Subcutaneous abdominal adipose tissue (tissue), 5 donors: ENCODE measurements around the gene ATP2C1.

Experiments
- H3K27ac ChIP-seq: one replicate; pipeline ENCODE4 v1.7.0; 2013; ENCODE audit warnings: low read depth, mild to moderate bottlenecking, inconsistent platforms, low read length, moderate library complexity
- H3K27me3 ChIP-seq, 5 donors: one replicate each; pipeline ENCODE4 v1.7.0; 2013; ENCODE audit warnings: low read length in 5 of 5, inconsistent platforms in 1 of 5; ENCODE audit not compliant: control insufficient read depth in 5 of 5, insufficient read depth in 4 of 5
- H3K36me3 ChIP-seq, 5 donors: one replicate each; pipeline ENCODE4 v1.7.0; 2013; ENCODE audit warnings: low read length in 5 of 5; ENCODE audit not compliant: control insufficient read depth in 5 of 5, insufficient read depth in 5 of 5
- H3K4me1 ChIP-seq, 5 donors: one replicate each; pipeline ENCODE4 v1.7.0; 2013; ENCODE audit warnings: low read length in 5 of 5, mild to moderate bottlenecking in 3 of 5, moderate library complexity in 1 of 5; ENCODE audit not compliant: control insufficient read depth in 5 of 5, insufficient read depth in 5 of 5
- H3K4me3 ChIP-seq, 5 donors: one replicate each; pipeline ENCODE4 v1.7.0; 2013; ENCODE audit warnings: low read length in 5 of 5, low read depth in 1 of 5
- H3K9ac ChIP-seq, 5 donors: one replicate each; pipeline ENCODE4 v1.7.0; 2013; ENCODE audit warnings: low read length in 5 of 5, mild to moderate bottlenecking in 4 of 5, moderate library complexity in 3 of 5
- H3K9me3 ChIP-seq, 5 donors: one replicate each; pipeline ENCODE4 v1.7.0; 2013; ENCODE audit warnings: low read length in 5 of 5; ENCODE audit not compliant: control insufficient read depth in 5 of 5
- donor health status: healthy.
- donor health status: healthy.
- donor health status: healthy.
- donor health status: healthy.
- donor health status: healthy.

The ATP2C1 gene

DNA sequence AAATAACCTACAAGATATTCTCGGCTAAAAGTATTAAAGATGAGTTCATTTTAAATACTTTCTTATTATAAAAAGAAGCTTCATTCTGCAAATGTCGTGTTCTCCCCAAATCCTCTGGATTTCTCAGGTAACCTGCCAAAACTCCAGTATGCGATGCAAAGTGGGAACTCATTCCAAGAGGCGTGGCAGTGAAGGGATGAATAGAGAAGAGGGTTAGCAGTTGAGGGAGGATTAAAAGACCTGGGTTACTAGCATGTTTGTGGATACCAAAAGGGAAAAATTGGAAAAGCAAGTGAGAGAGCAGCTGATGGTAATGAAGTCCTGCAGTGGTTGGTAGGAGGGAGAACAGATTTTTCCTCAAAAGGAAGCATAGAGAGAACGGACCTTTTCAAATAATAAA is 61.6 kb downstream of the ATP2C1 start:
- no peak overlapping the region for H3K9ac ChIP-seq
- H3K9me3 ChIP-seq: no peaks in the 10 kb centered on the region
- H3K4me1 ChIP-seq: no peaks in the 10 kb centered on the region
- H3K27me3 ChIP-seq: no peaks in the 10 kb centered on the region
- H3K36me3 ChIP-seq: peaks cover 32 to 45% (median 43%) of the 10 kb centered on the region in 5 donors
- no peak overlapping the region for H3K4me3 ChIP-seq
- H3K27ac ChIP-seq: no peak overlapping the region

DNA sequence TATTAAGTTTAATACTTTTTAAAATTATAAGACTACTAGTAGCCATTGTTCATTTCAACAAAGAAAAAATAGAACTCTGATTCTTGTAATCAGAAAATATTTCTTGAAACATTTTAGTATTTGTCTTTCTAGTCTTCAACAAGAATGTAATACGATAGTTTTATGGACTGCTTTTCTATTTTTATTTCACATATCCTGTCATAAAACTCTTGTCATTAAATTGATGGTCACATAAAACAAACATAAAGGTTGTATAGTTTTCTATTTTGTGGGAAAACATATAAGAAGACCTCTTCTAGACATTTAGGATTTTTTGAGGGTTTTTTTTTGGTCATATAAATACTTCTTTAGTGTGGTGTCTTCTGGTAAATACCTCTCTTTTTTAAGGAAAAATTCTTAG is 62.4 kb downstream of the ATP2C1 start:
- no peaks in the 10 kb centered on the region for H3K9me3 ChIP-seq
- H3K4me3 ChIP-seq: no peak overlapping the region
- no peak overlapping the region for H3K27ac ChIP-seq
- peaks cover 34 to 49% (median 48%) of the 10 kb centered on the region in 5 donors for H3K36me3 ChIP-seq
- no peaks in the 10 kb centered on the region for H3K4me1 ChIP-seq
- H3K9ac ChIP-seq: no peak overlapping the region
- no peaks in the 10 kb centered on the region for H3K27me3 ChIP-seq

DNA sequence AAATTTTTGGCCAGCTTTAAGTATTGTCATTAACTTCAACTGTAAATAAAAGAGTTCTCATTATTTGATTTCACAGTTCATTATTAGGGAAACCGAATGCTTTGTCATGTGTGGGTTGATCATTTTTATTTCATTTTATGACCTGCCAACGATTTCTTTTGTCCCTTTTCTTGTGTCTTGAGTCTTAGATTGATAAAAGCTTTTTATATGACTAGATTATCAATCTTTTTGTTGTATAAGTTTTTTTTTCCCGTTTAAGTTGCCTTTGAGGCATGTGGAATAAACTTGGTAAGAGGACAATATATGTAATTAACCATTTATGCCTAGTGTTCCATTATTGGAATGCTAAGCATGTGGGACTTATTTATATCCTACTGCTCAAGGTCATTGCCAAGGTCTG is 62.8 kb downstream of the ATP2C1 start:
- H3K4me1 ChIP-seq: no peaks in the 10 kb centered on the region
- H3K27ac ChIP-seq: no peak overlapping the region
- no peaks in the 10 kb centered on the region for H3K27me3 ChIP-seq
- H3K4me3 ChIP-seq: no peak overlapping the region
- H3K36me3 ChIP-seq: peaks cover 34 to 53% (median 49%) of the 10 kb centered on the region in 5 donors
- no peak overlapping the region for H3K9ac ChIP-seq
- no peaks in the 10 kb centered on the region for H3K9me3 ChIP-seq

DNA sequence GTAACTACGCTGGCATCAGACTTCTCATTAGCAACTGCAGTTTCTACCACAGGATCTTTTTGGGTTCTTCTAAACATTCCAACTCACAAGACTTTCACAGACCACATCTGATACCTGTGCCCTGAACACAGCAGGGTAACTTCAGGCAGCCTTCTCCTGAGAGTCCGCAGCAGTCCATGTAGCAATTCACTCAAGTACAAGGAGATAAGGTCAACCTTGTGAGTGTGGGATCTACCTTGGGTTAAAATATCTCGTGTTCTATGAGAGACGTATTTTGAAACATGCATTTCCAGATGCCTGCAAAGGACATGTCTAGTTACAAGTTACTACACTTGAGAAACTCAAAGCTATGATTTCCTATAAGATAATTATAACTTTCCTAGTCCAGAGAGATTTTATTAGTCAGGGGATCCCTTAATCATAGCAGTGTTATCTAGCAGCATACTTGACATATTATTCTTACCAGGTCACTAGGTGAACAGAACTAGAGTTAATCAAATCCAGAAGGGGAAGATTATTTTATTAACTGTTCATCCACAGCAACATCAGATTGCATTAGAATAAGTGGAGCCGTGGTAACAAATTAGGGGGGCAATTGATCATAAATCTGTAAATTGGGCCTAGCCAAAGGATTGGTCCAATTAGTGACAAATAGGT is 66.4 kb downstream of the ATP2C1 start:
- H3K9me3 ChIP-seq: no peaks in the 10 kb centered on the region
- no peaks in the 10 kb centered on the region for H3K27me3 ChIP-seq
- H3K27ac ChIP-seq: no peak overlapping the region
- H3K36me3 ChIP-seq: peaks cover 24 to 48% (median 41%) of the 10 kb centered on the region in 5 donors
- no peak overlapping the region for H3K4me3 ChIP-seq
- no peak overlapping the region for H3K9ac ChIP-seq
- H3K4me1 ChIP-seq: no peaks in the 10 kb centered on the region

DNA sequence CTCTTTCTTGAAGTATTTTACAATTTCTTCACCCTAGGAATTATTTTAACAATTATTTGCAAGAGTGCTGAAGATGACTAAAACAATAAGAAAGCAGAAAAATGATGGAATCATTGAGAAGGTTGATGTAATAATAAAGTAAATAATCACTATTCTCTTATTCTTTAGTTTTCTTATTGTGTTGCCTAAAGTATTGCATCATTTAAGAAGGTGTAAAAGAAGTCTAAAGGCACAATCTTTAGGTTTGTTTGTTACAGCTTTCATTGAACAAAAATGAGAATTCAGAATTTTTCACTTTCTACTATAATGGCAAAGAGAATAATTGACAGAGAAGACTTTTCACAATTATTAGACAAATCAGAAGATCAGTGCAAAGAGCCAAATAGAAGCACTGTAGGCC is 67.6 kb downstream of the ATP2C1 start:
- Histone ChIP-seq H3K9ac (no peak overlapping the region), H3K4me3 (no peak overlapping the region), H3K27me3 (no peaks in the 10 kb centered on the region), H3K36me3 (peaks cover 27 to 48% (median 44%) of the 10 kb centered on the region in 5 donors), H3K9me3 (no peaks in the 10 kb centered on the region), H3K4me1 (no peaks in the 10 kb centered on the region), H3K27ac (no peak overlapping the region)

DNA sequence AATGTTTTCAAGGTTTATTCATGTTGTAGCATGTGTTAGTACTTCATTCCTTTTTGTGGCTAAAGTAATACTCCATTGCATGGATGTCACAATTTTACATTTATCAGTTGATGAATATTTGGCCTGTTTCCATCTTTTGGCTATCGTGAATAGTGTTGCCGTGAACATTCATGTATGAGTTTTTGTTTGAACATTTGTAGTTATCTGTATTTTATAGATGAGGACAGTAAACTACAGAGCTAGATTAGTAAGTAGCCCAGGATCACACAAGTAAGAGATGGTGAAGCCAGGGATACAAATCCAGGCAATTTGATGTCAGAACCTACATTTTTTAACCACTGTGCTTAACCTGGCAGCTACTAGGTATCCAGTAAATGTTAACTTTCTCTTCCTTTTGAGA is 69.6 kb downstream of the ATP2C1 start:
- Histone ChIP-seq H3K36me3 (peaks cover 35 to 61% (median 43%) of the 10 kb centered on the region in 5 donors), H3K4me3 (no peak overlapping the region), H3K9ac (no peak overlapping the region), H3K9me3 (no peaks in the 10 kb centered on the region), H3K4me1 (no peaks in the 10 kb centered on the region), H3K27ac (no peak overlapping the region), H3K27me3 (no peaks in the 10 kb centered on the region)

DNA sequence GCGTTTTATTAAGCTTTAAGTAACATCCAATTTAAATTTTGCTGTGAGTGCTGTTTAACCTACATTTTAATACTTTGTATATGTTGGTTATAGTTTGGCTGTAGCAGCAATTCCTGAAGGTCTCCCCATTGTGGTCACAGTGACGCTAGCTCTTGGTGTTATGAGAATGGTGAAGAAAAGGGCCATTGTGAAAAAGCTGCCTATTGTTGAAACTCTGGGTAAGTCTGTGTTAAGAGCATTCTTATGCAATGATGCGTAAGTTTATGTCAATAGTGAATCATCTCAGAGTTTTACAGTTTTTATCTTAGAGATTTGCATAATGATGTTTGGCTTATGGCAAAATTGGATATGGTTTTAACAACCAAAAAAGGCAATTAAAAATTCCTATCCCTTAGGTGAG is 70.0 kb downstream of the ATP2C1 start:
- Histone ChIP-seq H3K4me1 (no peaks in the 10 kb centered on the region), H3K9ac (no peak overlapping the region), H3K36me3 (peaks cover 35 to 64% (median 44%) of the 10 kb centered on the region in 5 donors), H3K9me3 (no peaks in the 10 kb centered on the region), H3K27ac (no peak overlapping the region), H3K27me3 (no peaks in the 10 kb centered on the region), H3K4me3 (no peak overlapping the region)

DNA sequence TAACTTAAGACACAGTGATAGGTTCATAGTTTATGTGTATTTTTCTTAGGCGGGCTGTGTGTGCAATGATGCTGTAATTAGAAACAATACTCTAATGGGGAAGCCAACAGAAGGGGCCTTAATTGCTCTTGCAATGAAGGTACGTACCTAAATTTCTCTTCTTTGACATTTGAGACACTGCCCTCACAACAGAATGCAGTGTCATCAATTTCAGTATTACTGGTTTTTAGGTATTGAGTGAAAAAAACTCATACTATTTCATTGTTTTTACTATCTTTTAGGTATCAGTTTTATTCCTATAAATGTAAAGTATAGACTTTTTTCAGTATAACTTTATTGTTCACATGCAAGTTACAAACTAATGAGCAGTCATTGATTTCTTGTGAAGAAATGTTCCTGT is 73.4 kb downstream of the ATP2C1 start:
- H3K27ac ChIP-seq: no peak overlapping the region
- H3K9me3 ChIP-seq: no peaks in the 10 kb centered on the region
- H3K9ac ChIP-seq: no peak overlapping the region
- H3K36me3 ChIP-seq: peaks cover 43 to 72% (median 48%) of the 10 kb centered on the region in 5 donors
- no peak overlapping the region for H3K4me3 ChIP-seq
- no peaks in the 10 kb centered on the region for H3K27me3 ChIP-seq
- no peaks in the 10 kb centered on the region for H3K4me1 ChIP-seq

DNA sequence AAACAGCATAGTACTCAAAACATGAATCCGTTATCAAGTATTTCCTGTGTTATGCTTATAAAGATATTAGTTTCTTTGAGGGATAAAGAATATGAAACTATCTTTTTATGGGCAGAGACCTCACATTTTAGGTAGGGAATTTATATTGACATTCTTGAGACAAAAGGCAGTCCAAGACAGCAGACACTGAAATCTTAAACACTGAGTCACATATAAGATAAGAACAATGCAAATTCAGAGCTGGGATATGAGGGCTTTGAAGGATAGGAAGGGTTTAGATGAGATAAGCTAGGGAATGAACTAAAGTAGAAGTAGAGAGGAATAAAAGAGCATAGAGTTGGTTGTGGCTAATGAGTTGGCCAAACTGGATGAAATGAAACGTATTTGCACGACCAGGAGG is 74.3 kb downstream of the ATP2C1 start:
- Histone ChIP-seq H3K27me3 (no peaks in the 10 kb centered on the region), H3K4me1 (no peaks in the 10 kb centered on the region), H3K4me3 (no peak overlapping the region), H3K27ac (no peak overlapping the region), H3K9ac (no peak overlapping the region), H3K9me3 (no peaks in the 10 kb centered on the region), H3K36me3 (peaks cover 43 to 72% (median 48%) of the 10 kb centered on the region in 5 donors)

DNA sequence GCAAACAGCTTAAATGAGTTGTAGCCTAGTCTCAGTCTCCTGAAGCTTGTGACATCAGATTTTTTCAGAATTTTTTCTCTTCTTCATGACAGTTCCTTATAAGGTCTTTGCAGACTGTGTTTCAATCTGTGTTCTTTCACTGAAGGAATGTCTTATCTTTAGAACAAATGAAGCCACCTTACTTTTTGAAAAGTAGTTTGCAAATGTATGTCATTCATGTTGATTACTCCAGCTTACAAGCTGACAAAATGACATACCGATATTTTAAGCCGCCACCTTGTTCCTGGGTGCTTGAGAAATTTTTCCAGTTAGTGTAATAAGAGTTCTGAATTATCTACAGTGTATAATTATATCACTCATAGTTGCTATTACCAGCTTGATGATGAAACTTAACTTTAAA is 75.7 kb downstream of the ATP2C1 start:
- Histone ChIP-seq H3K4me1 (peaks cover 0 to 3% (median 0%) of the 10 kb centered on the region in 5 donors), H3K27ac (no peak overlapping the region), H3K4me3 (no peak overlapping the region), H3K9ac (no peak overlapping the region), H3K36me3 (peaks cover 38 to 72% (median 48%) of the 10 kb centered on the region in 5 donors), H3K27me3 (no peaks in the 10 kb centered on the region), H3K9me3 (no peaks in the 10 kb centered on the region)
